ELF-1 (cell line): ENCODE measurements around the gene ARID1B.
"Not testable (repeated sequence)": the region's sequence is repeated elsewhere in the genome, so short reads cannot be mapped to it uniquely, and the experiment has no call there.

Experiments used
- DNase-seq: peaks from one replicate; pipeline ENCODE4 v3.0.0-alpha.2; 2016; ENCODE audit warnings: low read depth, low spot score

The ARID1B gene

DNA sequence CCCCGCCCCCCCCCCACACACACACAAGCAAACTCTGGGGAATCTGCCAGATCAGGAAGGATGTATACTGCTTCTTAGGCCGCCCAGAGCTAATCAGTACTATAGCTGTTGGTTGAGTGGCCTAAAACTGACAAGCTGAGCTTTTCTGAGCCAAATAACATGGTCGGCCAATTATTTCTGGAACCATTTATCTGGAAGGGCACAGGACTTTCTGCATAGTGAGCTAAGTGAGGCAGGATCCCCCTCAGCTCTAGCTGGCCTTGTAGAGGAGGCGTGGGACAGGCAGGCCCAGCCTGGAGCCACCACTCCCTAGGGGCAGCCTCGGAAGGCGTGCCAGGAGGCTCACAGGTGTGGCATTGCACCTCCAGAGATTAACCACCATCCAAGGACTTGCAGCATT lies 346.1 kb downstream of the ARID1B start:
- no peak for DNase-seq

DNA sequence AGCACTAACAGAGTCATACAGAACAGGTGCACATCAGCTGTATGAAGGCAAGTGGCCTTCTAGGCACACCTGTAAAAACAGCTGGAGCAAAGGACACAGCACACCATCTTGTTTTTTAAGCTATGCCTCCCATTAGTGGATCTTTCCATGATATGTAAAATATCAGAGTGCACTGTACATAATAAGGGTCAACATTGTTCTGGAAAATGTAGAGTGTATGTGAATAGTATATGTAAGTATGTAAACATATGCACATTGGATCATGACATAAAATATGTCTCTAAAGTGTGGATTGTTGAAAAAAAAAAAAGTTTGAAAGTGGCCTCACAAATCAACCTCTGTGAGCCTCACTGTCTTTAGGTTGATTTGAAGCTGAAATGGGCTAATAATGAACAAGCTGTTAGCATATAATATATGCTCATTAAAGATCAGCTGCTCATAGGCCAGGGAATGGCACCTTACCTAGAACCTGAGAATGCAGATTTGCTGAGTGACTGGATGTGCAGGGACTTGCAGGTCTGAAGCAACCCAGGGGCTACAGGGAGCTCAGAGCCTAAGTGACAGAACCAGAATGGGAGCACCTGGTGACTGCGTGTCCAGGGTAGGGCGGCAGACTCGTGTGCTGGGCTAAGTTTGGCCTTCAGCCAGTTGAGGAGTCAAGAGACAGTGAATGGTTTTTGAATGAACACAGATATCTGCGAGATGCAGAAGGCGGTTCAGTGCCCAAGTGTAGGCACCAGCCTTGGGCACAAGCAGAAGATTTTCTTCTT lies 347.5 kb downstream of the ARID1B start:
- DNase-seq, result peak; percentile 15

DNA sequence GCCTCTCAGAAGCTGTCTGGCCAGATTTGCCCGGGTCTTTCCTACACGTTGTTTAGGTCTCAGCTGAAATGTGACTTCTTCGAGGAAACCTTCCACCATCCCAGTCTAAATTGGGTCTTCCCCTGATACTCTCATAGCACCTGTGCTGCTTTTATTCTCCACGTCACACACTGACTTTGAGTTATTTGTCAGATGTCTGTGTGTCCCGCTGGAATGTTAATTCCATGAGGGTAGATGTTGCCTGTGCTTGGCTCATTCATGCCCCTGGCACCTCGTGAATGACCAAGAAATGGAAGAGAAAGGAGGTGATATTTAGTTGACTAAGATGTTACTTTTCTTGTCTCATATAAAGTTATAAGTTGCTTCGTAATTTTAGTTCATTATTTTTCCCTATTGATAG lies 348.4 kb downstream of the ARID1B start:
- DNase-seq, result no peak

DNA sequence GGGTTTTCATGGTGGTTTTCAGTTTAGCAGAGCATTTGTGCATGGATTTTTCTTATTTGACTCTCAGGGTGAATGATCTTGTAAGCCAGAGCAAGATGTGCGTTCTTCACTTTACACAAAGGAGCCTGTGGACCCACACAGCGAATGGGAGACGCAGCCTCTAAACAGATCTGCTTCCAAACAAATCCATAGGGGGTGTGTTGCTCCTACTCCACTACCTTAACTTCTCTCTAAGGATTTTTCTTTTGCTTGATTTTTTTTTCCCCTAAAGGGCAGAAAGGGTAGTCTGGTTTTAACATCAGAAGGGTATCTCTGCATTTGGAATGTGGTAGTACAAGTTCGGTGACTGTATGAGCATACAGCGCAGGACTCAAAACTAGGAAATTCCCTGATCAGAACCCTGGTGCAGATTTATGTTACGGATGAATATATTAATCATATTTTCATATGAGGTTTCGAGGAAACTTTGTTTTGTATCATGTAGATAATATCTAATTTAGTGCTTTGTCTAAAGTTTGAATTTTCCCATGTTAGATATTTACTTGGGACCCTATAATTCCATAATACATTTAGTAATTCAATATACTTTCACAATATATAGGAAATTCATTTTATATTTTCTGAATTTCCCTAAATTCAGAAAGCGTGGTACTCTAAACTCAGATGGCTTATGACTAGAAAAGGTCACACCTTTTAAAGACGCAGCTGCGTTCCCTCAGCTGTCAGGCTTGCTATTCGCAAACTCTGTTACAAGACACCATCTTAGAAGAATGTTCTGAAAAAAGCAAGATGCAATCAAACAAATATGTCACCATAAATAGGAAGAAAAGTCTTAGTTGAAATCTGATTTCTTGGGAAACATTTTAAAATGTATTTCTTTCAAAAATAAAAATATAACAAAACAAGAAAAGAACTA lies 349.3 kb downstream of the ARID1B start:
- DNase-seq, result peak; percentile 63

DNA sequence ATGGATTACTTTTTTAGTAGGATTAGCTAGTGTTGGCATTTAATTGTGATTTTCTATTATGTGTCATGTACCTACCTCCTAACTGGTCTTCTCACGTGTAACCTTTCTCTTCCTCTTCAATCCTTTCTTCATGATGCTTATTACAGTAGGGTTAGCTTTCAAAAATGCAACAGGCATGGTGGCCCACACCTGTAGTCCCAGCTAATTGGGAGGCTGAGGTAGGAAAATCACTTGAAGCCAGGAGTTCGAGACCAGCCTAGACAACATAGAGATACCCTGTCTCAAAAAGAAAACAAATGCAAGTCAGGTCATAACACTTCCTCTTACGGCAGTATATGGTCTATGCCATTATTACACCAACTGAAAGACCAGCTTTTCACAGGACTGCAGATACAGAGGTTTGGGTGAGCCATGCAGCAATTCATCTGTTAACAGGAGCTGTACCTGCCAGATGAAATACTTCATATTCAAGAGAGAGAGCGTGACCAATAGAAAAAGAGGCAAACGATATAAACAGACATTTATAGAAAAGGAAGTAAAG lies 351.1 kb downstream of the ARID1B start:
- no peak for DNase-seq

DNA sequence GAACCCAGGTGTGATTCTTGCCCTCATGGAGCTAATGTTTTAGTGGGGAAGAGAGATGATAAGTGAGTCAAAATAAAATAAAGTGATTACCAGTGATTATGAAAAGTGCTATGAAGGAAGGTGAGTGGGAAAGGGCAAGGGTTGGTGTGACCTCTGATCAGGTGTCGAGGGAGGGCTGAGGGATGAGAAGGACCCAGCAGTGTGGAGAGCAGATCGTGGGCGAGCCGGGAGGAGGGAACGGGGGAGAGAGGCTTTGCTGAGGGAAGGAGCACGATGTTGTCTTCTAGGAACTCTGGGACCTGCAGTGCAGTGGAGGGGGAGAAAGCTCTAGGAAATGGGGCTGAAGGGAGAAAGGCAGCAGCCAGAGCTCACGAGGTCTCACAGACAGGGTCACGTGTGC lies 354.1 kb downstream of the ARID1B start:
- DNase-seq, result no peak

DNA sequence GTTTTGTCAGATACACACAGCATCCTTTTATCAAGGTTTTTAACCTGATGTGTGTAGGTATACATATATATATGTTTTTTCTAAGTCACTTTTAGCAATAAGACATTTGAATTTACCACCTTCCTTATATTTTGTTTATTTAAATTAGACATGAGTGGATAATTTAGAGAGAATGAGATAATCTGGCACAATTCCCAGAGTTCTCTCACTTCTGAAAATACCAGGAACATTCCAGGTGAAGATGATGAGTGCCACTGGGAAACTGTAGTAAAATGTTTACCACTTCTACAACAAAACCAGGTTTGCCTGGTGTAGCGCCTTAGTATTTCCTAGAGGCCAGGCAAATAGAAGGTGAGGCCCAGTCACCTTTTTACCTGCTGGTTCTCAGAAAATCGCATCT lies 356.7 kb downstream of the ARID1B start:
- no peak for DNase-seq

DNA sequence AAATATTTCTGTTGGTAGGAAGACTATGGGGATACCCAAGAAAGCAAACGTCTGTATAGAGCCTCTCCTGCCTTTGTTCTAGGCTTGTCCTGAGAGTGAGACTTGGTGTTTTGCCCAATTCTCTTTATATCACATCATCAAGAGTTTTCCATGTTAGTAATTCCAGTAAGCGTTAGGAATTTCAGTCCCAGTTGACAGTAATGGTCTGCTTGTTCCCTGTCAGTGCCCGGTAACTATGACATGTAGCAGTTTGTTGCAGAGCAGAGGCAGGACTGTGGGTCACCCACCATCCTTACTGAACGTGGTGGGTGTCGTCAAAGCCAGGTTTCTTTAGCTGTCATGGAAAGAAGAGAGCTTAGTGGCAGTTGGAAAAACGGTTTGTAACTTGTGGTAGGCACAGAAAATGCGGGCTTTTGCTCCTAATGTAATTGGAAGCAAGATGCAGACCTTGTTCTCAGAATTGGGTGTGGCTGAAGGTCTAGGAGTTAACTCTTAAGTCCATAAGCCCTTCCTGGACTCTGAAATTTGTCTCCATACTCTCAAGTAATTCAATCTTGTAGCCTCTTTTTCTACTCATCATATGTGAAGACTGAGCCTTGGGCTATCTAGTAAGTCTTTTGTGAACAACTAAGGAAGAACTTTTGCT lies 357.3 kb downstream of the ARID1B start:
- no peak for DNase-seq

DNA sequence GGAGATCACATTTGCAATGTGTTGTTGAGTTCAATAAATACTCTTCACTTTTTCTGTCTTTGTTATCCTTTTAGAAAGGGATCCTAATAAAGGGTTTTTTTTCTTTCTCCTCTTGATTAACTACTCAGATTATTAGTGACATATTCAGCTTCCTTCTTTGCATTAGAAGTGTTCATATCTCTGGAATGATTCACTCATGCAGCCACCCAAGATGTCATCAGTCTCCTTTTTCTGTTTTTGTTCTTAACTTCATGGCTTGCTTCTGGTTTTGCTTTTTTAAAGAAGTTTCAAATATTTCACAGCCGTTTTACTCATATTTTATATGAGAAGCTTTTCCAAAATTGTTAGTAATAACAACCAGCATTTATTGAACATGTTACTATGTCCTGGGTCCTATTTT lies 358.5 kb downstream of the ARID1B start:
- DNase-seq, result no peak

DNA sequence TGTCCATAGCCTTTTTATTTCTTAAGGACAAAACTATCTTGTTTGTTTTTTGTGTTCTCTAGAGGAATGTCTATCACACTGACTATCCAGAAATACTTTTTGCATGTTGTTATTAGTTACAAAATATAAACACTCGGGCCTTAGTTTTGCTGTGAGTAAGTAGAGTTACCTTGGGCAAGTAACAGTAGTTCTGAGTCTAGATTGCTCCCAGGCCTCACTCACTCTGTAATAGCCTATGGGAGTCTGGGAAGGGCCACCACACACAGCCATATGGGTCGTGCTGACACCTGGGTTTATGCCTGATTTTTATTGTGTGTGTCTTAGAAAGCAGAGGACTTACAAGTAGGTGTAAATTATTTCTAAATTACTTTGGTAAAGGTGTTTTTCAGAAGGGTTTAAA lies 360.3 kb downstream of the ARID1B start:
- DNase-seq, result no peak

DNA sequence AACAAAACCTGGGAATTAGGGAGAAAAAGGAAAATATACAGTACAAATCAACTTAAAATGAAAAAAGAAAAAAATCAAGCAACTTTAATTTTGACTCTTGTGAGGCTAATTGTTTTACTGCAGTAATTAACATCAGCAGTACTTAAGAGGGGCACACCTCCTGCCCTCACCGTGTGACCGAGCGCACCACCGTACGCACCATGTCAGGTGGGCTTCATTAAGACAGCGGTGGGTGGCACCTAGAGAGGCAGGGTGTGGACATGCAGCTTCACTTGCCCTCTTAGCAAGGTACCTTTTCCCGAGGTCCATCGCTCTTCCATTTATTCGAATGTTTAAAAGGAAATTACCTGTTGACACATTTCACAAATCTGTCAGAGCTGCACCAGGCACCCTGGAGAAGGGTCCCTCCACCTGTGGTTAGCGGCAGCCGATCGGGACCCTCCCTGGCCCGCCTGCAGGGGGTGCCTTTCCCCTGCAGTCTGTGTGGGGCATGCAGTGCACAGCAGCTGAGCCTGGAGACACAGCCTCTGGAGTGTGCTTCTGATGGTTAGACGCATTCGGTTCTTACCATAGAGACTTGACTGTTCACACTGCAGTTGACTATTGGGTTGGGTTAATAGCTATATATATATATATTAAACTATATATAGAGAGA lies 362.0 kb downstream of the ARID1B start:
- peak; percentile 66 for DNase-seq

DNA sequence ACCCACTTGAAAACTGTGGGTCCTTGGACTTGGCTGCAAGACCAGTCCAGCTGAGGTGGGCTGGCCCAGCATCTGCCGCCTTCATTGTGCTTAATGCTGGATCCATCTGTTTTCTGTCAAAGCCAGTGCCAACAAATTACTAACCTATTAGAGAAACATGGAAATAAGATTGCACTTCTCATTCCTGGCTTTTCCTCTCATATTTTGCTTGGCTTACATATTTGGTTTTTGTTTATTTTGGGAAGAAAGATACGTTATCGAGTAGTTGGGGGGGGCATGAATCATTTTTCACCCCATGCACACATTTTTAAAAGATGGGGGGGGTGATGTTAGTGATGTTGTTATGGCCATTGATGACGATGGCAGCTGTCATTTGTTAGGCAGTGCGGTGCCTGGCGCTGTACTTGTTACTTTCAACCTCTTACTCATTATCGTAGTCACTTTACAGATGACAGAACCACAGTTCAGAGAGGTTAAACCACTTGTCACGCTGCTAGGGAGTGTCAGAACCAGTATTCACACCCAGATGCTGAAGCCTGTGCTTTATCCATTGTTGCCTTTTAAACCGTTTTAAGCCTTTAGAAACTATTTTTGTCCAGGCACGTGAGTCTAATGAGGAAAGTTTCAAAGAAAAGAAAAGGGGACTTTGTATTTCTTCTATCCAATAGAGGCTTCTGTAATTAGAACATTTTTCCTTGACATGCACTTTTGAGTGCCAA lies 366.2 kb downstream of the ARID1B start:
- DNase-seq, result no peak

DNA sequence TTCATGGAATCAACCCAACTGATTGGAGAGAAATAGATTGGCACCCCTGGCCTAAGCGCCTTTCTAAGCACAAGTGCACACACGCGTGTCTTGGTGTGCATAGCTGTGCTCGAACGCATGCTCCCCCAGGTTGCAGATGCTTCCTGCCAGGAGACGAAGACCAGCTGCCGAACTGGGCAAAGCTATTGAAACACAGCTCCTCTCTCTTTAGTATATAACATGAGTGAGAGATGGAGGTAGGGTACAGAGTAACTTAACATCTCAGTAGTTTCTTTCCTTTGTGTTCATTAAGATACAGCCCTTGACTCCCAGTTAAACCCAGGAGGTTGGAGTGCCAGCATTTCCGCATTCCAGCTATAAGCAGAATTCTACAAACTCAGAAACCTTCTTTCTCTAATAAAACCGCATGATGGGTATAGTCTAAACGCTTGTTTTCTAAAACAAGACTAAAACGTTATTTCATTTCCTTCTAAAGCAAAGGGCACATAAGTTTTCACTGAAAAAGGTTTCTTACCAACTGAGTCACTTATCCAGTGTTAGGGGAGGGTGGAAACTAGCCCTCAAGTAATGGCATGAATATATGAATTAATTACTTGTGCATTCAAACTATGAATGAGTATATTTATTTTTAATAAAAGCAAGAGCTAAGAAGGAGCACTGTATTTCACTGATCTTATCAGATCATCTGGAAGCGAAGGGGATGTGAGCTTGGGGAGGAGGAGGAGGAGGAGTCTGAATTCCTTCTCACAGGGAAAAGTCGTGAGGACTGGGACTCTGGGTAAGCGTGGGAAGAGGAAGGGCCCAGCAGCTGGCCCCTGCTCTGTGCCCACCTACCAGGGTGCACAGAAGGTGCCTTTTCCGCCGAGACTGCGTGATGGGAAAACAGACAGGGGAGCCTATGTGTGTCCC lies 367.0 kb downstream of the ARID1B start:
- DNase-seq, result peak; percentile 10

DNA sequence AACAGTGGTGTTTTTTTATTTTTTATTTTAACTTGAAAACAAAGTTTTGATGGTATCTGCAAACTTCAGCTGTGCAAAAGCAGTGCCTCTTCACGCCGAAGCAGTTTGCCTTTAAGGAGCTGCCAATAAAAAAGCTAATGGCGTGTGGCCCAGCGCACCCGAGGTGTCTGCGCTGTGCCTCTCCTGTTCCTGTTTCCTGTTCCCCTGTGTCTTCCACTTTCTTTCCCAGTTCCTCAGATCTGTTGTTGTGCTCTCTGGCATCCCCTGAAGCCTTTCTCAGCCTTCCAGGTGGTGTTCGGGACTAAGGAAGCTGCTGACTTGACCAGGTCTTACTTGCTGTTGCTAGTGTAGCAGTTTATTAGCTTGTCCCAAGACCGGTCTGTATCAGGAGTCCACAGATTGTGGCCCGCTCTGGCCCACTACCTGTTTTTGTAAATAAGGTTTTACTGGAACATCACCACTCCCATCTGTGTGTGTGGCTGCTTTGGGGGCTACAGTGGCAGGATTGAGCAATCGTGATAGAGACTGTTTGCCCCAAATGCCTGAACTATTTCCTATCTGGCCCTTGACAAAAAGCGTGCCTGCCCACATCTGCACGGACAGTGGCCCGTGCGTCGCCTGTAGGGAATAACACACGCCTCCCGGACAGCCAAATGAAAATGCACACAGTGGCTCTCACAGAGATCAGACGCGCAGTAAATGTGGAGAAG lies 367.8 kb downstream of the ARID1B start:
- DNase-seq, result peak; percentile 28

DNA sequence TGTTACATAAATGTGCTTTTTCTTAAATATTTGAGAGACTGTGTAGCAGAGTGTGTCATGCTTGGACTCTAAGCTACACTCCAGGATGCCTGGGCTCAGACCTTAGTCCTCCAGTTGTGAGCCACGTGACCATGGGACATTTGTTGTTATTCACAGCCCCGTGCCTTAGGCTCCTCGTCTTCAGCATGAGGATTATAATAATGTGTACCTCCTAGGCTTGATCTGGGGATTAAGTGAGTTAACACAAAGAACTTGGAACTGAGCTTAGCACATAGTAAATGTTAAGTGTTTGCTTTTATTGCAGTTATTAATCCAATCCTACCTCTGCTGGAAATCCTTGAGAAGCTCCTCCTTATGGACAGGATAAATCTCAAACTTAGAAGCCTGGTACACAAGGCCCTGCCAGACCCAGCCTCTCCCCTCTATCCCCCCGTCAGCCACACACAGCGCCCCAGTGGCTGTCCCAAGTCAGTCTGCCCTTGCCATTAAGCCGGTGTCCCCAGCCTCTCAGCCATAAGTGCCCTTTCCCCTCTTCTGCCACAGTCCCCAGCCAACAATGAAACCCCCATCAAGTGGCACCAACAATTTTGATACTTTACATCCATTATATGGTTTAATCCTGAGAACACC lies 368.6 kb downstream of the ARID1B start:
- no peak for DNase-seq

DNA sequence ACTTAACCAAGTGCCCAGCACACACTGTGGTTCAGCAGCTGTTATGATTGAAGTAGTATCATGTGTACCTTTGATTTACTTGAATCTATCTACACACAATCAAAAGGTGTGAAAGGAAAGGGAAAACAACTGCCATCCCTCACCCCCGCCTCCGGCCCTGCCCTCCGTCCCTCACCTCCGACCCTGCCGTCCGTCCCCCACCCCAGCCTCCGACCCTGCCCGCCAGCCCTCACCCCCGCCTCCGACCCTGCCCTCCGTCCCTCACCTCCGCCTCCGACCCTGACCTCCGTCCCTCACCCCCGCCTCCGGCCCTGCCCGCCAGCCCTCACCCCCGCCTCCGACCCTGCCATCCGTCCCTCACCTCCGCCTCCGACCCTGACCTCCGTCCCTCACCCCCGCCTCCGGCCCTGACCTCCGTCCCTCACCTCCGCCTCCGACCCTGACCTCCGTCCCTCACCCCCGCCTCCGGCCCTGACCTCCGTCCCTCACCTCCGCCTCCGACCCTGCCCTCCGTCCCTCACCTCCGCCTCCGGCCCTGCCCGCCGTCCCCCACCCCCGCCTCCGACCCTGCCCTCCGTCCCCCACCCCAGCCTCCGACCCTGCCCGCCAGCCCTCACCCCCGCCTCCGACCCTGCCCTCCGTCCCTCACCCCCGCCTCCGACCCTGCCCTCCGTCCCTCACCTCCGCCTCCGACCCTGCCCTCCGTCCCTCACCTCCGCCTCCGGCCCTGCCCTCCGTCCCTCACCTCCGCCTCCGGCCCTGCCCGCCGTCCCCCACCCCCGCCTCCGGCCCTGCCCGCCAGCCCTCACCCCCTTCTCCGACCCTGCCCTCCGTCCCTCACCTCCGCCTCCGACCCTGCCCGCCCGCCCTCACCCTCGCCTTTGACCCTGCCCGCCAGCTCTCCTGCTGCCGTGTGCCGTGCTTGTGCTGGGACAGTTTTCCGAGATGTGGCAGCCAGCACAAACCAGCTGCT lies 370.2 kb downstream of the ARID1B start:
- not testable (repeated sequence) for DNase-seq
